Effector memory CD4-positive, alpha-beta T cell (primary cell): ENCODE measurements around the gene MYL6.

Experiments used
- DNase-seq, 3 donors: peaks; one replicate each; pipeline ENCODE4 v3.0.0-alpha.2; 2020
- H3K27ac ChIP-seq: 2 replicates; pipeline ENCODE4 v1.7.0; 2013; ENCODE audit warnings: mild to moderate bottlenecking, low read length, moderate library complexity; ENCODE audit not compliant: insufficient read depth, poor library complexity, severe bottlenecking
- H3K27me3 ChIP-seq: replicated peaks from 2 replicates; pipeline ENCODE4 v1.7.0; 2013; ENCODE audit warnings: mild to moderate bottlenecking, low read length; ENCODE audit not compliant: insufficient read depth, control insufficient read depth, poor library complexity, severe bottlenecking
- H3K36me3 ChIP-seq: 2 replicates; pipeline ENCODE4 v1.7.0; 2013; ENCODE audit warnings: mild to moderate bottlenecking, low read length, moderate library complexity; ENCODE audit not compliant: control insufficient read depth, insufficient read depth
- H3K4me1 ChIP-seq: 2 replicates; pipeline ENCODE4 v1.7.0; 2013; ENCODE audit warnings: low read length, mild to moderate bottlenecking; ENCODE audit not compliant: control insufficient read depth, insufficient read depth, poor library complexity, severe bottlenecking
- H3K4me3 ChIP-seq: 2 replicates; pipeline ENCODE4 v1.7.0; 2013; ENCODE audit warnings: low read length, low read depth, mild to moderate bottlenecking; ENCODE audit not compliant: insufficient read depth, poor library complexity, severe bottlenecking
- H3K9me3 ChIP-seq: 2 replicates; pipeline ENCODE4 v1.7.0; 2013; ENCODE audit warnings: mild to moderate bottlenecking, low read length, moderate library complexity; ENCODE audit not compliant: control insufficient read depth

MYL6 gene

DNA sequence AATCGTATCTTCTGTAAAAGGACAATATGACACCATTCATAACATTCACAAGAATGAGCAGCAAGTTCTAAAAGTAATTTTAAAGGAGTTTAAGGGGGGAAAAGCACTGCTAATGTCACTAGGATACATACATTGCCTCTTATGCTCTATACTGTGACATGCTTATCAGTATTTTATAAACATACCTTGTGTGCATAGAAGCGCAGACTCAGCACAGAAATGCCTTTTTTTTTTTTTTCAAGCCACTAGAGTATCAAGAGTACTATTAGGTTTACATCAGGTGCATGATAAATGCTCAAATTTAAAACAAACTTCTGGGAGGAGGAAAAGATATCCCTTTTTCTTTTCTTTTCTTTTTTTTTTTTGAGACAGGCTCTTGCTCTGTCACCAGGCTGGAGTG is 44.7 kb downstream of the MYL6 start:
- H3K27ac ChIP-seq = no peak overlapping the region
- no peak for DNase-seq
- H3K27me3 ChIP-seq = no peaks in the 10 kb centered on the region
- H3K4me3 ChIP-seq = no peak overlapping the region
- H3K4me1 ChIP-seq = no peaks in the 10 kb centered on the region
- peaks cover 27% of the 10 kb centered on the region for H3K36me3 ChIP-seq
- H3K9me3 ChIP-seq = no peaks in the 10 kb centered on the region

DNA sequence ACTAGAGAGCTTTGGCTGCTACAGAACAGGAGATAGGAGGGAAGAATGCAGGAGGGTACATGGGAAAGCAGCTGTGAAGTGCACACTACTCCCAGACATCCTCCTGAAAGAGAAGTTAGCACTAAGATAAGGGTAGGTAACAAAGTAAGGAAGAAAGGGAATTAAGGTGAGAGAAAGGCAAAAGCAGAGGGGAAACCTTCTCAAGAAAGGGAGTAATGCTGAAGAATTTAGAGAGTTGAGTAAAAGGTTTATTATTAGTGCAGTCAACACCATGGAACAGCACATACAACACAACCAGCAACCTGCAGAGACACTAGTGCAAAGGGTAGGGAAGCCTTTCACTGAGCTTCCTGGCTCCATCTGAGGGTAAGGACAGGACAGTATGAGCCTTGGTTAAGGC is 46.1 kb downstream of the MYL6 start:
- DNase-seq = no peak
- H3K27me3 ChIP-seq = no peaks in the 10 kb centered on the region
- no peaks in the 10 kb centered on the region for H3K4me1 ChIP-seq
- no peaks in the 10 kb centered on the region for H3K9me3 ChIP-seq
- no peak overlapping the region for H3K4me3 ChIP-seq
- no peak overlapping the region for H3K27ac ChIP-seq
- H3K36me3 ChIP-seq = peaks cover 30% of the 10 kb centered on the region

DNA sequence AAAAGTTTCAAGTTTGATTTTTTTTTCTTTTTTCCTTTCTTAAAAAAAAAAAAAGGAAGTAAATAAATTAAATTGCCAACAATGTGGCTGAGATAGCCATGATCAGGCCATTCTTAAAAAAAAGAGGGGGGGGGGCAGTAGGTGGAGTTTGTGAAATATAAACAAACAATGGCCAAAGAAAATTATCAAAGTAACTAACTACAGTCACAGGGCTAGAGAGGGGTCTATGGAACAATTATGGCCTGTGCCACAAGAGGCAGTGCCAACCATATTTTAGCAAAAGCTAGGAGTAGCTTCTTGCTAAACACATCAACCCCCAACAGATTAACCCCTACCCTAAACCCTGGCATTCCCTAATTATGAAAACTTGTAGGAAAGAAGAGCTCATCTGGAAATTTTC is 47.3 kb downstream of the MYL6 start:
- H3K4me1 ChIP-seq = no peaks in the 10 kb centered on the region
- no peak for DNase-seq
- no peaks in the 10 kb centered on the region for H3K9me3 ChIP-seq
- peaks cover 36% of the 10 kb centered on the region for H3K36me3 ChIP-seq
- no peak overlapping the region for H3K27ac ChIP-seq
- H3K4me3 ChIP-seq = no peak overlapping the region
- no peaks in the 10 kb centered on the region for H3K27me3 ChIP-seq

DNA sequence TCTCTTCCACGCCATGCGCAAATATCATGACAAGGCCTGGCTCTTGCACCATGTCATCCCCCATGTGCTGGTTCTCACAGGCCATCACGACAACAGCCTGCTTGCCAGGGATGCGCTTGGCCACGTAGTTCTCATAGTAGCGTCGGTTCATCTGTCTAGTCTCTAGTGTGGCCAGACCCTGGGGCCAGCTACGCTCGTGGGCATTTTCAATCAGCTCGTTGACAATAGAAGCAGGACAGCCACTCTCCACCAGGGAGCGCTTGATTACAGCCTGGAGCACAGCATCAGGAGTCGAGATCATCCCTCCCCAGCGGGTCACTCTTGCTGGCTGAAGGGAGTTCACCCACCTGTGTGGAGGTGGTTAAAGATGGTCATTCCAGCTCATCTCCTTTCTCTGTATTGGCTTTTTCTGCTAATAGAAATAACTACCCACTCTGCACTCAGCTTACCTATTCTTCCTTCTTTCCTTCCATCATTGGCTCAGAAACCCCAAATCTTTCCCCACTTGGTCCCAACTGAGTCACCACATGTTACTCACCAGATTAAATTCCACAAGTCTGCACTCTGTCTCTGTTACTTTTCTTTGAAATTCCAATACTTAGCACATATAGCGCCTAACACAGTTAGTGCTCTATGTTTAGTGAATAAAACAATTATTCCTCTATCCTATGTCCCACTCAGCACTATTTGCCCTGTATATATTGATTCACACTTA is 48.5 kb downstream of the MYL6 start:
- Histone ChIP-seq H3K27me3 (no peaks in the 10 kb centered on the region), H3K27ac (no peak overlapping the region), H3K4me1 (no peaks in the 10 kb centered on the region), H3K4me3 (no peak overlapping the region), H3K9me3 (no peaks in the 10 kb centered on the region), H3K36me3 (peaks cover 45% of the 10 kb centered on the region)
- DNase-seq = no peak

DNA sequence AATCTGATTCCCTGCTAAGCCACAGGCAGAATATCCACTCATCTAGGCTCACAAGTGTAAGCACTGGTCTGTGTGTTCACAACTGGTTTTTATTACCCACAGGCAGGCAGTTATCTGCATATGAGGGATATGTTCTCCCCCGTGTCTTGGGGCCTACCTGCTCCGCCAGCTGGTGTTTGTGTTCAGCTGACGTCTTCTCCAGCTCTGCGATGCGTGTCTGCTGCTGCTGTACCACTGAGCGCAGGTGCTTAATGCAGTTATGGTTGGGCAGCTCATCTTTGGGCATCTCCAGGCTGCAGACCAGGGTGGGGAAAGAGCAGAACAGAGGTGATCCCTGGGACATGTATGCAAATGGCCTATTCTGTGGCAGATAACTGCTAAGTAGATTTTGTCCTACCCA is 49.8 kb downstream of the MYL6 start:
- H3K27ac ChIP-seq = no peak overlapping the region
- H3K4me3 ChIP-seq = no peak overlapping the region
- H3K9me3 ChIP-seq = no peaks in the 10 kb centered on the region
- no peaks in the 10 kb centered on the region for H3K4me1 ChIP-seq
- H3K27me3 ChIP-seq = no peaks in the 10 kb centered on the region
- peaks cover 58% of the 10 kb centered on the region for H3K36me3 ChIP-seq
- DNase-seq = no peak
